Chondrocyte (in vitro differentiated cells): ENCODE results near the gene PACSIN1. TPM values are rescaled to one million over a fixed set of nuclear protein-coding genes. Genes with fewer than 3 reads are reported as not detected.

Experiments used
- DNase-seq: peaks from one replicate; pipeline ENCODE4 v3.0.0; 2021; ENCODE audit warnings: mixed read lengths, low spot score
- H3K27ac Mint-ChIP-seq: one replicate; pipeline ENCODE4 v1.8.0; 2021; ENCODE audit warnings: mild to moderate bottlenecking, moderate library complexity, mixed read lengths; ENCODE audit not compliant: unreplicated experiment
- H3K27me3 Mint-ChIP-seq: 2 replicates; pipeline ENCODE4 v1.8.0; 2021; ENCODE audit warnings: low read depth, mixed read lengths
- H3K36me3 Mint-ChIP-seq: 2 replicates; pipeline ENCODE4 v1.8.0; 2021; ENCODE audit warnings: low read depth, mixed read lengths
- H3K4me1 Mint-ChIP-seq: 2 replicates; pipeline ENCODE4 v1.8.0; 2021; ENCODE audit warnings: low read depth, mild to moderate bottlenecking, mixed read lengths
- H3K4me3 Mint-ChIP-seq: one replicate; pipeline ENCODE4 v1.8.0; 2021; ENCODE audit warnings: mild to moderate bottlenecking, moderate library complexity, mixed read lengths; ENCODE audit not compliant: unreplicated experiment
- H3K9me3 Mint-ChIP-seq: 2 replicates; pipeline ENCODE4 v1.8.0; 2021; ENCODE audit warnings: low read depth, mixed read lengths
- total RNA-seq: library from RNA; stranded (reverse); gene quantifications from 3 replicates; pipeline ENCODE4 v1.2.1, GENCODE V29; 2021
- TF ChIP-seq, protein P1 (sequence below): fragments of 200-600 bp; sonication (generic); IDR thresholded peaks from 2 replicates; pipeline ENCODE4 v1.5.0; 2021; ENCODE audit warnings: antibody characterized with exemption, mild to moderate bottlenecking, moderate library complexity

The PACSIN1 gene
- total RNA-seq, 1 donor from 2014 or later: 0.15 TPM

DNA sequence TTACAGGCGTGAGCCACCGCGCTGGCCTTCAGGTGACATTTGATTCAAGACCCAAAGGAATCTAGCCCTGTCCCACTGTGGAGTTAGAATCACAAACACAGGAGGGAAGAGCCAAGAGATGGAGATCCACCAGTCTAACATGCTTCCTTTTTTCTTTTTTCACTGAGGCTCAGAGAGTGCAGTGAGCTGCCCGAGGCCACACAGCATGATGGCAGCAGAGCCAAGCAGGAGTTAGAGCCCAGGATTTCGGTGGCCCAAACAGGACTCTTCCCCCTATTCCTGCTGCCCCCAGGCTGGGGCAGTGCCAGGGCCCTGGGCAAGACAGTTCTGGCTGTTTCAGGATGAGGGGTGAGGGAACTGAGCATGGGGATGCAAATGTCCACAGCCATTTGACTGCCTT lies 98.3 kb downstream of the PACSIN1 start:
- Mint-ChIP-seq H3K27ac (no peak overlapping the region), H3K36me3 (no peaks in the 10 kb centered on the region), H3K9me3 (no peaks in the 10 kb centered on the region), H3K4me3 (no peak overlapping the region), H3K4me1 (no peaks in the 10 kb centered on the region), H3K27me3 (no peaks in the 10 kb centered on the region)
- no peak for DNase-seq
- TF ChIP-seq, protein P1, sequence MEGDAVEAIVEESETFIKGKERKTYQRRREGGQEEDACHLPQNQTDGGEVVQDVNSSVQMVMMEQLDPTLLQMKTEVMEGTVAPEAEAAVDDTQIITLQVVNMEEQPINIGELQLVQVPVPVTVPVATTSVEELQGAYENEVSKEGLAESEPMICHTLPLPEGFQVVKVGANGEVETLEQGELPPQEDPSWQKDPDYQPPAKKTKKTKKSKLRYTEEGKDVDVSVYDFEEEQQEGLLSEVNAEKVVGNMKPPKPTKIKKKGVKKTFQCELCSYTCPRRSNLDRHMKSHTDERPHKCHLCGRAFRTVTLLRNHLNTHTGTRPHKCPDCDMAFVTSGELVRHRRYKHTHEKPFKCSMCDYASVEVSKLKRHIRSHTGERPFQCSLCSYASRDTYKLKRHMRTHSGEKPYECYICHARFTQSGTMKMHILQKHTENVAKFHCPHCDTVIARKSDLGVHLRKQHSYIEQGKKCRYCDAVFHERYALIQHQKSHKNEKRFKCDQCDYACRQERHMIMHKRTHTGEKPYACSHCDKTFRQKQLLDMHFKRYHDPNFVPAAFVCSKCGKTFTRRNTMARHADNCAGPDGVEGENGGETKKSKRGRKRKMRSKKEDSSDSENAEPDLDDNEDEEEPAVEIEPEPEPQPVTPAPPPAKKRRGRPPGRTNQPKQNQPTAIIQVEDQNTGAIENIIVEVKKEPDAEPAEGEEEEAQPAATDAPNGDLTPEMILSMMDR: no peak

DNA sequence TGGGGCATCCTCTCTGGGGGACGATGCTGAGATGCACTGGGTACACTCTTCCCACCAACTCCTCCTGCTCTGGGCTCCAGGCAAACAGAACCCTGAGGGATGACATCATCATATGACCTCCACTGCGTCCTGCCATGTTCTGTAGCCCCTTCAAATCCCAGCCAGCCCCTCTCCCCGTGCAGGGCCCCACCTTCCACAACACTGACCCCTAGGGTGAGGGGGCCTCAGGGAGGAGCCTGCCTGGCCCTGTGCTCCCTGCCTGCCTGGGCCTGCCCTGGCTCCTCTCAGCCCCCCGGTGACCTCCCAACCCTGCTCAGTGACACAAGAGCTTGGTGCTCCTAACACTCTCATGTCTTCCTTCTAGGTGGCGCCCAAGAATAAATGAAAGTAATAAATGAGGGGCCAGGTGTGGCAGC lies 99.9 kb downstream of the PACSIN1 start:
- H3K27me3 Mint-ChIP-seq: no peaks in the 10 kb centered on the region

DNA sequence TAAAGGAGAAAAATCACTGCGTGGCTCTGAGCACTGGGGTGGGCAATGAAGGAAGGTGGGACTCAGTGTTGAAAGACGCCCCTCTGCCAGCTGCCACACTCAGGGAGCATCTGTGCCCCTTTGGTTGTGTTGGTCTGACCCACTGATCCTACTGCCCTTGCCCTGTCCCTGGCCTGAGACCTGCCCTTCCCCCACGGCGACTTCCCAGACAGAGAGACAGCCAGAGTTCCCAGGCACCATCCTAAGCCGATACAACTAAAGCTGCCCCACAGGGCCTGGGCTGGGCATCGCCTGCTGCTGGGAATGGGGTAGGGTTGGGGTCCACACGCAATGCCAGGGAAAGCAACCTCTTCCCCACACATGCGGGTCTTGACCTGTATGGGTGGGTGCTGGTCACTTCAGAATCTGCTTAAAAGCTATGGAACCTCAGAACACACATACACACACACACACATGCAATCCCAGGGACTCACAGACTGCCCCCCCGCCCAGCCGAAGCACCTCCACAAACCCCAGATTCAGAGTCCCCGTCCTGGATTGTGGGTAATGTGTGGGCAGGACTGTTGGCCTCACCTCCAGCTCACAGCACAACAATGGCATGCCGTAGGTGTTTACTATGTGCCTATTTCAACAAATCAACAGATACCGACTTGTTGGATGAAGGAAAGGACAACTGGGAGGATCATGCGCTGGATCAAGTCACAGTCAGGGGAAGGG lies 101.1 kb downstream of the PACSIN1 start:
- TF ChIP-seq, protein P1: no peak
- Mint-ChIP-seq H3K4me1 (no peaks in the 10 kb centered on the region), H3K27me3 (no peaks in the 10 kb centered on the region), H3K9me3 (no peaks in the 10 kb centered on the region), H3K27ac (no peak overlapping the region), H3K4me3 (no peak overlapping the region), H3K36me3 (no peaks in the 10 kb centered on the region)
- no peak for DNase-seq

More for the DNA sequence above, 99.9 kb downstream of the PACSIN1 start:
- TF ChIP-seq, protein P1: no peak
- no peak overlapping the region for H3K27ac Mint-ChIP-seq
- no peak for DNase-seq
- H3K9me3 Mint-ChIP-seq: no peaks in the 10 kb centered on the region
- H3K36me3 Mint-ChIP-seq: no peaks in the 10 kb centered on the region
- H3K4me3 Mint-ChIP-seq: no peak overlapping the region
- no peaks in the 10 kb centered on the region for H3K4me1 Mint-ChIP-seq

DNA sequence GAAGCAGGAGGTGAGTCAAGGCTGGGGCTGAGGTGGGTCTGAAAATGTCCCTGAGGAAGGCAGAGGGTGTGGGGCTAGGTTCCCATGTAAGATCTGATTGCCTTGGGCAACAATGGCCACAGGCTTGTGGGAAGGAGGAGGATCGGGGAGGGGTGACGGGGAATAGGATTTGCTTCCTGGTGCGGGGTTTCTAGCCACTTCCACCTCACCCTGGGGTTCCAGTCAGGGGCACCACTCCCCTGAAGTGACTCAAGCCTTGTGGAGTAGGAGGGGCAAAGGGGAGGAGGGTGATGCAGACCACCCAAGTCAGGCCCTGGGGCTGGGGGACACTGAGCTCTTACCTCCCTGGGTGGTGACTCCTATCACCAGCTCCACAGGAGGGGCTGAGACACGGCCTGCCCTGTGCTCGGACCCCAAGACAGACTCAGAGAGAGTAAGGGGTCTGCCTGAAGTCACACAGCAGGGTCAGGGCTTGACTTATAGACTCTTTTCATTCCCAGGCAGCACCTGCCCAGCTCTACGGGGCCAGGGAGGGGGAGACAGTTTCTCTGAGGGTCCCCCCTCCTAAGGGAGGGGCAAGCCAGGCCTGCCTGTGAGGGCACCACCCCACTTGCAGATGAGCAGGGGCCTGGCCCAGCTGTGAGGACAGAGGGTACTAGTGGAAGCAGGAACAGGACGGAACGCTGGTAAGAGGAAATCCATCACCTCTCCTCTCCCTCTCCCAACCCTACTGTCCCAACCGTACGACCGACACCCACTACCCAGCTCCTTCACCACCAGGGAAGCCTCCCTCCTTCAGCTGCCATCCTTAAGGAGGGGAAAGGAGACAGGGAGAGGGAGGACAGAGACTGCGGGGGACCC lies 102.7 kb downstream of the PACSIN1 start:
- DNase-seq: no peak
- Mint-ChIP-seq H3K36me3 (no peaks in the 10 kb centered on the region), H3K27ac (no peak overlapping the region), H3K9me3 (no peaks in the 10 kb centered on the region), H3K4me1 (no peaks in the 10 kb centered on the region), H3K27me3 (no peaks in the 10 kb centered on the region), H3K4me3 (no peak overlapping the region)
- TF ChIP-seq, protein P1: no peak

DNA sequence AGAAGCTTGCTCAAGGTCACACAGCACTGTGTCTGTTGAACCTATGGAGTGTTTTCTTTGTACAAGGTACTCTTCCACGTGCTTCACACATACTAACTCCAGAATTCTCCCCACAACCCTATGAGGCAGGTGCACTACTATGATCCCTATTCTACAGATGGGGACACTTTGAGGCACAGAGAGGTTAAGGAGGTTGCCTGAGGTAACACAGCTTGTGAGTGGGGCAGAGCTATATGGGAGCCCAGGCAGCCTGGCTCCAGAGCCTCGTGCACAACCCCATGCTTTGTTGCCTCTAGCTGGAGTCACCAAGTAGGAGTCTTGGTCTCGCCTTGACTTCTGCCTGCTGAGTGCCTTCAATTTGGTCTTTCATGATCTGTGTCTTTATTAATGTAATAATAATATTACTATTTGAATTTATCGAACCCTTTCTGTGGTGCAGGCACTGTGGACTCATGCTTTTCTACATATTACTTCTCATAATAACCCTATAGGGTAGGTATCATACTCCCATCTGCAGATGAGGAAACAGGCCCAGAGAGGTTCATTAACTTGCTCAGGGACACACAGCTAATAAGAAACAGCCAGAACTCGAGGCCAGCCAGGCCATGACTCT lies 103.6 kb downstream of the PACSIN1 start:
- DNase-seq: no peak
- TF ChIP-seq, protein P1: no peak

More for the DNA sequence above, 103.6 kb downstream of the PACSIN1 start:
- no peaks in the 10 kb centered on the region for H3K36me3 Mint-ChIP-seq
- H3K9me3 Mint-ChIP-seq: no peaks in the 10 kb centered on the region
- H3K4me1 Mint-ChIP-seq: no peaks in the 10 kb centered on the region
- no peak overlapping the region for H3K27ac Mint-ChIP-seq
- H3K4me3 Mint-ChIP-seq: no peak overlapping the region
- H3K27me3 Mint-ChIP-seq: no peaks in the 10 kb centered on the region
